Duodenal mucosa (tissue), 2 donors: ENCODE results near the gene SEC24A.
"Not testable (repeated sequence)": the region's sequence is repeated elsewhere in the genome, so short reads cannot be mapped to it uniquely, and the experiment has no call there.

Experiments
- H3K27ac ChIP-seq: one replicate; pipeline ENCODE4 v1.7.0; 2013; ENCODE audit warnings: low read depth, low read length
- H3K27me3 ChIP-seq, 2 donors: one replicate each; pipeline ENCODE4 v1.7.0; 2013; ENCODE audit warnings: low read length in 2 of 2, control low read depth in 1 of 2; ENCODE audit not compliant: insufficient read depth in 2 of 2, control insufficient read depth in 1 of 2
- H3K36me3 ChIP-seq, 2 donors: one replicate each; pipeline ENCODE4 v1.7.0; 2013; ENCODE audit warnings: low read length in 2 of 2, control low read depth in 1 of 2; ENCODE audit not compliant: insufficient read depth in 2 of 2, control insufficient read depth in 1 of 2
- H3K4me1 ChIP-seq, 2 donors: one replicate each; pipeline ENCODE4 v1.7.0; 2013; ENCODE audit warnings: low read length in 2 of 2, control low read depth in 1 of 2; ENCODE audit not compliant: insufficient read depth in 2 of 2, control insufficient read depth in 1 of 2
- H3K4me3 ChIP-seq, 2 donors: one replicate each; pipeline ENCODE4 v1.7.0; 2013; ENCODE audit warnings: low read length in 2 of 2, low read depth in 1 of 2
- H3K9ac ChIP-seq, 2 donors: one replicate each; pipeline ENCODE4 v1.7.0; 2013; ENCODE audit warnings: low read length in 2 of 2, low read depth in 1 of 2
- H3K9me3 ChIP-seq, 2 donors: one replicate each; pipeline ENCODE4 v1.7.0; 2013; ENCODE audit warnings: low read length in 2 of 2, control low read depth in 1 of 2; ENCODE audit not compliant: control insufficient read depth in 1 of 2

The SEC24A gene

DNA sequence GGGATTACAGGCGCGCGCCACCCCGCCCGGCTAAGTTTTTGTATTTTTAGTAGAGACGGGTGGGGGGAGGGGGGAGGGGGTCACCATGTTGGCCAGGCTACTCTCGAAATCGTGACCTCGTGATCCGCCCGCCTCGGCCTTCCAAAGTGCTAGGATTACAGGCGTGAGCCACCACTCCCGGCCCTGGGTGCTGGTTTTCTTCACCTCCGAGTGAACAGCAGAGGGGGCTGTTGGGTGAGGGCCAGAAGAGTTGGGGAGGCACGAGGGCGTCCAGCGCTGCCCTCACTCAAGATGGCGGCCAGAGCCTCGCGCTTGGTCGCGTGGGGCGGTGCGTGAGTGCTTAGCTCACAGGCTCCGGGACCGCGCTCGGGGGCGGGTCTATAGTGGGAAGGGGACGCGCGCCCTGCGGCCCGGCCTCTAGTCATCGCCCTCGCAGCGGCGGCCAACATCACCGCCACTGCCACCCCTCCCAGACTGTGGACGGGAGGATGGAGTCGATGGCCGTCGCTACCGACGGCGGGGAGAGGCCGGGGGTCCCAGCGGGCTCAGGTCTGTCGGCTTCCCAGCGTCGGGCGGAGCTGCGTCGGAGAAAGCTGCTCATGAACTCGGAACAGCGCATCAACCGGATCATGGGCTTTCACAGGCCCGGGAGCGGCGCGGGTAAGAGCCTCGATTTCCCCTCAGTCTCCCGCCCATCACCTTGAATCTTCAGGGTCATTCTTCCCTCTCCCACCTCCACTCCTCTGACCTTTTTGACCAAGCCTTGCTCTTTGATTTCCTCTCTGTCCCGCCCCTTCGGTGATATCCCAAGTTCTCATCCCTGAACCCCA, 89.8 kb downstream of the SEC24A start, which contains the start of gene CAMLG:
Gene CAMLG, plus strand, starts transcription at position 416 of the 830 bp plus-strand sequence. Its CDS starts 73 bp downstream, at position 489.
- H3K9ac ChIP-seq: peak within 1 kb of the TSS; percentile 83 to 94
- H3K9me3 ChIP-seq: no peaks in the 10 kb centered on the region
- peaks cover 13 to 25% of the 10 kb centered on the region in 2 donors for H3K4me1 ChIP-seq
- H3K4me3 ChIP-seq: peak within 1 kb of the TSS; percentile 79 to 92
- peak within 1 kb of the TSS; percentile 78 for H3K27ac ChIP-seq
- no peaks in the 10 kb centered on the region for H3K27me3 ChIP-seq
- peaks cover 0 to 3% of the 10 kb centered on the region in 2 donors for H3K36me3 ChIP-seq

DNA sequence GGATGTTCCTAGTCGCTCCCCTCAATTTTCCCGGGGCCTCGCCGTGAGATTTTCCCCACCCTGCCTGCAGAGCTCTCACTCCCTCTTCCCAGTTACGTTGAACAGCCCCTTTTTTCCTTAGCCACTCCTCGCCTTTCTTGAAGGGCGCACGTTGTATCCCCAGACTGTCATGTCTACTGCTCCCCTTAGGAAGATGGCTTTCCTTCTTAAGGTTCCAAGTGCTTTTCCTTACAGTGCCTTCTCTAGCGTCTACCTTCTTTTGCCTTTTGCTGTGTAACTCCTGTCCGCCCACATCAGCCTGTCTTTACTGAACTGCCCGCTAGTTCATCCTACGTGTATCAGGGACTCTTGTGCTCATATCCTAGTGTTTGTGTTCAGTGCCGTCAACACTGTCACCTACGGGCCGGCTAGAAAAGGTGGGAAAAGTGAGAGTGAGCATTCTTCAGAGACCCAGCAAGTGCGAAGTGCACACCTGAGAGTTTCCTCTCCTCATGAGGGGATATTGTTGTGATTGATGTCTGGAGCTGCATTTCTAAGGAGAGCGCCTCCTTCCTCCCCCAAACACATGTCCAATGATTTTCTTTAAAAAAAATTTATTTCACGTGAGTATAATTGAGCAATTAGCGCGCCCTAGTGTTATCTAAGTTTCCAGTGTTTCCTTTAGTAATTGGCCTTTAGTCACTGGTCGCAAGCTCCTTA, 90.5 kb downstream of the SEC24A start:
- peak overlapping the region; percentile 79 to 92 for H3K4me3 ChIP-seq
- peak overlapping the region; percentile 79 to 94 for H3K9ac ChIP-seq
- no peaks in the 10 kb centered on the region for H3K27me3 ChIP-seq
- H3K27ac ChIP-seq: peak overlapping the region; percentile 78
- H3K36me3 ChIP-seq: peaks cover 0 to 3% of the 10 kb centered on the region in 2 donors
- peaks cover 13 to 25% of the 10 kb centered on the region in 2 donors for H3K4me1 ChIP-seq
- no peaks in the 10 kb centered on the region for H3K9me3 ChIP-seq

DNA sequence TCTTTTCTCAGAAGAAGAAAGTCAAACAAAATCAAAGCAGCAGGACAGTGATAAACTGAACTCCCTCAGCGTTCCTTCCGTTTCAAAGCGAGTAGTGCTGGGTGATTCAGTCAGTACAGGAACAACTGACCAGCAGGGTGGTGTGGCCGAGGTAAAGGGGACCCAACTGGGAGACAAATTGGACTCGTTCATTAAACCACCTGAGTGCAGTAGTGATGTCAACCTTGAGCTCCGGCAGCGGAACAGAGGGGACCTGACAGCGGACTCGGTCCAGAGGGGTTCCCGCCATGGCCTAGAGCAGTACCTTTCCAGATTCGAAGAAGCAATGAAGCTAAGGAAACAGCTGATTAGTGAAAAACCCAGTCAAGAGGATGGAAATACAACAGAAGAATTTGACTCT, 92.5 kb downstream of the SEC24A start:
- Histone ChIP-seq H3K27me3 (no peaks in the 10 kb centered on the region), H3K36me3 (peaks cover 0 to 6% of the 10 kb centered on the region in 2 donors), H3K9me3 (no peaks in the 10 kb centered on the region), H3K27ac (no peak overlapping the region), H3K4me1 (peaks cover 10 to 22% of the 10 kb centered on the region in 2 donors), H3K4me3 (no peak overlapping the region), H3K9ac (no peak overlapping the region)

DNA sequence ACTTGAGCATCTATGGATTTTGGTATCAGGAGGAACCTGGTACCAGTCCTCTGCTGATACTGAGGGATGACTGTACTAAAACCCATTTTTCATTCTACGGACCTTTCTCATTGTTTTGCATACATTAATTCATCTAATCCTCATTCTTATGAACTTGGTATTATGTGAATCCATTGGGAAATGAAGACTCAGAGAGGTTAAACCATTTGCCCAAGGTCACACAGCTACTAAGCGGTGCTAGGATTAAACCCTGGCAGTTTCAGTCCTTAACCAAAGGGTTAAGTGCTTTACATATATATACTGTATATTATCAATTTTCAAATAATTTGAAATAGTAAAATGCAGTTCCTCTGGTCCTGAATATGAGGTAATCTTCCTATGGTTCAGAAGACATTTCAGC, 93.5 kb downstream of the SEC24A start:
- peaks cover 8 to 14% of the 10 kb centered on the region in 2 donors for H3K4me1 ChIP-seq
- no peaks in the 10 kb centered on the region for H3K9me3 ChIP-seq
- peaks cover 0 to 6% of the 10 kb centered on the region in 2 donors for H3K36me3 ChIP-seq
- H3K27ac ChIP-seq: no peak overlapping the region
- H3K9ac ChIP-seq: no peak overlapping the region
- H3K4me3 ChIP-seq: no peak overlapping the region
- H3K27me3 ChIP-seq: no peaks in the 10 kb centered on the region

DNA sequence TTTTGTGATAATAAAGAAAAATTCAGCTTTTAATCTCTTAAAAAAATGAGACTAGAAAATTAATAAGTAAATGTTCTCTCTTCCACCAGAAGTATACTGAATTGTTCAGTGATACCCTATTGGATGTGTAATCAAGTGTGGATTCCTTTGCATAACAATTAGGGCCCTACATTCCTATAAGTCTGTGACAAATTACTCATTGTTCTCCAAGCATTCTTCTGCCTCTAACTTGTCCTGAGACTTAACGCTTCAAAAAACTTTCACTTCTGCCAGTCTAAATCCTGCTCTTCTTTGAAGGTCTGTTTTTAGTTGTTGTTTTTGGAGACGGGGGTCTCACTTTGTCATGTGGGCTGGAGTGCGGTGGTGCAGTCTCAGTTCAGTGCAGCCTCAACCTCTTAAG, 100.8 kb downstream of the SEC24A start:
- Histone ChIP-seq H3K36me3 (peaks cover 0 to 18% of the 10 kb centered on the region in 2 donors), H3K4me3 (no peak overlapping the region), H3K9ac (no peak overlapping the region), H3K9me3 (no peaks in the 10 kb centered on the region), H3K27me3 (no peaks in the 10 kb centered on the region), H3K4me1 (no peaks in the 10 kb centered on the region), H3K27ac (no peak overlapping the region)

DNA sequence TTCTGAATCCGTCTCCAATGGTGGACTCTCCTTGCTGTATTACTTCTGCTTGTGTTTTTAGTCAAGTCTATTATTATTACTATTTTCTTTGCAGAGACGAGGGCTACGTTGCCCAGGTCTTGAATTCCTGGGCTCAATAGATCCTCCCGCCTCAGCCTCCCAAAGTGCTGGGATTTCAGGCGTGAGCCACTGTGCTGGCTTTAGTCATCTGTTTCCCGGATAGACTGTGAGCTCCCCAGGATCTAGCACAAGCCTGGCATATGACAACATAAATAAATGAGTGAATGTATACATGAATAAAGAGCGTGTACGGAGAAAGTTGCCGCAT, 109.6 kb downstream of the SEC24A start:
- Histone ChIP-seq H3K4me1 (peaks cover 14 to 16% of the 10 kb centered on the region in 2 donors), H3K9me3 (no peaks in the 10 kb centered on the region), H3K27ac (no peak overlapping the region), H3K9ac (peak overlapping the region; percentile 76 to 90), H3K27me3 (no peaks in the 10 kb centered on the region), H3K36me3 (no peaks in the 10 kb centered on the region), H3K4me3 (peak overlapping the region; percentile 98 to 99)

DNA sequence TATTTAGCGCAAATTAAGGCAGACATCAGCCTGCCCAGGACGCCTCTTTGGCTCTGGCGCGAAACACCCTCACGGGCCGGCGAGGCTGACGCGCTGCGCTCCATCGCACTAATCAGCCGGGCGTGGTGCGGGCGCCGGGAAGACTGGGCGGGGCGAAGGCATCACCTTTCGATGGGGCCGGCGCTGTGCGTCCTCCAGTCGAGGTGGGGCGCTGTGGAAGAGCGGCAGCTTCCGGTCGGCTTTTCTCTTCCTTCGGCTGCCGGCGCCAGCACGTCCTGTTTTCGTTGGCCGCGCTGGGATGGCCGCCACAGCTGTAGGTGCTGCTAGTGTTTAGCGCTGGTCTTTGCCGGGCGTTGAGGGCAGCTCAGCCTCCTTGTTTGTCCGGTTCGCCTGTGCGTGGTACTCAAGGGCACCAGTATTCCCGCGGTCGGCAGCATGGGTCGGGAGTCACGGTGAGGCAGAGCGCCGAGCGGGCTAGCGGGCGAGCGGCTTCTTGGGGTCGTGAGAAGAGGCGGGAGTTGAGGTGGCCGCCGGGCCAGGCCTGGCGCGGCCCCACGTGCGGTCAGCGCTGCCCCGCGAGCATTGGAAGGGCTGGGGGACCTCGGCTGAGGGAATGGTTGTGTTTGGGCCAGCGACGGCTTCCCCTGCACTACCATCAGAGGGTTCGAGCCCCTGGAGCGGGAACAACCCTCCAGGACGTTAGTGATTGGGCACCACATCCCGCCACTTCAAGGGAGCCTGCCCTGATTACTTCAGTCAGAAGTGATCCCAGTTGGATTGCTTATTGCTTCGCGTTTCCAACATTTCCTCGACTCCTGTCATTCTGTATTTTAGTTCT, 110.1 kb downstream of the SEC24A start, which contains the start of gene DDX46:
Gene DDX46, plus strand, starts transcription at position 276 of the 838 bp plus-strand sequence. Its CDS starts 160 bp downstream, at position 436.
- peaks cover 14 to 16% of the 10 kb centered on the region in 2 donors for H3K4me1 ChIP-seq
- peak within 1 kb of the TSS; percentile 73 for H3K27ac ChIP-seq
- no peaks in the 10 kb centered on the region for H3K27me3 ChIP-seq
- H3K36me3 ChIP-seq: peaks cover under 1 to 3% of the 10 kb centered on the region in 2 donors
- H3K4me3 ChIP-seq: peak within 1 kb of the TSS; percentile 98 to 99
- no peaks in the 10 kb centered on the region for H3K9me3 ChIP-seq
- peak within 1 kb of the TSS; percentile 90 to 98 for H3K9ac ChIP-seq

DNA sequence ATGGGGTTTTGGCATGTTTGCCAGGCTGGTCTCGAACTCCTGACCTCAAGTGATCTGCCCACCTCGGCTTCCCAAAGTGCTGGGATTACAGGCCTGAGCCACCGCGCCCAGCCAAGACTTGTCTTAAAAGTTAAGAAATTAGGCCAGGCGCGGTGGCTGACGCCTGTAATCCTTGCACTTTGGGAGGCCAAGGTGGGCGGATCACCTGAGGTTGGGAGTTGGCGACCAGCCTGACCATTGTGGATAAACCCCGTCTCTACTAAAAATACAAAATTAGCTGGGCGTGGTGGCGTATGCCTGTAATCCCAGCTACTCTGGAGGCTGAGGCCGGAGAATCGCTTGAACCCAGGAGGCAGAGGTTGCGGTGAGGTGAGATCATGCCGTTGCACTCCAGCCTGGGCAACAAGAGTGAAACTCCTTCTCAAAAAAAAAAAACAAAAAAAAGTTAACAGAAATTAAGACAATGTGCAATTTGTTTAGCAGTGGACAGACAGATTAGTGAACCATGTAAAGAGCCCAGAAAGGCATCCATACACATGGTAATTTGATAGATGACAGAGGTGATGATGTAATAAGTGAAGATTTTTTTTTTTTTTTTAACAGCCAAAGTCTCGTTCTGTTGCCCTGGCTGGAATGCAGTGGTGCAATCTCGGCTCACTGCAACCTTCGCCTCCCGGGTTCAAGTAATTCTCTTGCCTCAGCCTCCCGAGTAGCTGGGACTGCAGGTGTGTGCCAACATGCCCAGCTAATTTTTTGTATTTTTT, 119.1 kb downstream of the SEC24A start:
- H3K27ac ChIP-seq, H3K27me3 ChIP-seq, H3K4me3 ChIP-seq, H3K9me3 ChIP-seq, H3K4me1 ChIP-seq, H3K9ac ChIP-seq: not testable (repeated sequence)
- peaks cover 17 to 68% of the 10 kb centered on the region in 2 donors for H3K36me3 ChIP-seq

DNA sequence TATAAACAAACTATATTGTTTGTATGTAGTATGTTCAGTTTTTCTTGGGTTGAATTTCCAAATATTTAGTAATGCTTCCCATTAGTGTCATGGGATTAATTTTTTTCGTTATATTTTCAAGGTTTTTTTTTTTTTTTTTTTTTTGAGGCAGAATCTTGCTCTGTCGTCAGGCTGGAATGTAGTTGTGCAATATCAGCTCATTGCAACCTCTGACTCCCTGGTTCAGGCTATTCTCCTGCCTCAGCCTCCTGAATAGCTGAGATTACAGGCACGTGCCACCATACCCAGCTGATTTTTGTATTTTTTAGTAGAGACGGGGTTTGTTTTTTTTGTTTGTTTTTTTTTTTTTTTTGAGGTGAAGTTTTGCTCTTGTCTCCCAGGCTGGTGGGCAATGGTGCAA, 120.6 kb downstream of the SEC24A start:
- no peak overlapping the region for H3K4me3 ChIP-seq
- no peaks in the 10 kb centered on the region for H3K4me1 ChIP-seq
- no peaks in the 10 kb centered on the region for H3K9me3 ChIP-seq
- no peaks in the 10 kb centered on the region for H3K27me3 ChIP-seq
- H3K36me3 ChIP-seq: peaks cover 17 to 77% of the 10 kb centered on the region in 2 donors
- no peak overlapping the region for H3K9ac ChIP-seq
- no peak overlapping the region for H3K27ac ChIP-seq
